H54 (cell line): Measurements from ENCODE around the gene THPO.
"Not testable (repeated sequence)": the region's sequence is repeated elsewhere in the genome, so short reads cannot be mapped to it uniquely, and the experiment has no call there.

ENCODE experiments used
- DNase-seq: peaks from one replicate; pipeline ENCODE4 v3.0.0; 2011; ENCODE audit warnings: low spot score, mixed read lengths; ENCODE audit not compliant: insufficient read length
- FAIRE-seq: peaks from 3 replicates; lab custom pipeline; 2011; peaks lifted over from hg19 to GRCh38; lab: Jason Lieb, UNC
- POLR2A ChIP-seq: IDR thresholded peaks from 2 replicates; pipeline ENCODE4 v1.6.1; 2011; ENCODE audit warnings: low read depth, mild to moderate bottlenecking, low read length

THPO gene

GRCh38 chr3:184344579-184345316 lies 33.3 kb downstream of the THPO start:
- TF ChIP-seq POLR2A: no peak
- no peak for DNase-seq
- no peak for FAIRE-seq

GRCh38 chr3:184343200-184343876 lies 34.7 kb downstream of the THPO start:
- DNase-seq (no peak), FAIRE-seq (no peak)
- TF ChIP-seq POLR2A: no peak

GRCh38 chr3:184341925-184342324 lies 36.1 kb downstream of the THPO start:
- DNase-seq (no peak), FAIRE-seq (no peak)
- TF ChIP-seq POLR2A: no peak

GRCh38 chr3:184339451-184340135 lies 38.4 kb downstream of the THPO start:
- FAIRE-seq, DNase-seq: not testable (repeated sequence)

- no peak for DNase-seq
- no peak for FAIRE-seq
- no peak for TF ChIP-seq POLR2A
Measured at GRCh38 chr3:184339001-184339400, 39.0 kb downstream of the THPO start.

GRCh38 chr3:184338511-184338945 lies 39.5 kb downstream of the THPO start:
- DNase-seq: no peak

GRCh38 chr3:184337981-184338380 lies 40.0 kb downstream of the THPO start:
- TF ChIP-seq POLR2A: no peak
- FAIRE-seq (no peak), DNase-seq (no peak)

More at GRCh38 chr3:184338511-184338945, 39.5 kb downstream of the THPO start:
- TF ChIP-seq POLR2A: no peak
- no peak for FAIRE-seq

GRCh38 chr3:184337399-184337714 lies 40.6 kb downstream of the THPO start, which contains the start of gene FAM131A:
Gene FAM131A (plus strand): TSS chr3:184337600. CDS start chr3:184337631, 31 bp downstream.
- DNase-seq (no peak), FAIRE-seq (no peak)
- no peak for TF ChIP-seq POLR2A

- FAIRE-seq (no peak), DNase-seq (no peak)
- no peak for TF ChIP-seq POLR2A
Measured at GRCh38 chr3:184336547-184337398, 41.2 kb downstream of the THPO start.

GRCh38 chr3:184335661-184336546 lies 42.1 kb downstream of the THPO start:
- peak; percentile 80 for DNase-seq
- no peak for FAIRE-seq
- peak; percentile 37; the same call in 1 of the 2 replicates for TF ChIP-seq POLR2A

GRCh38 chr3:184335291-184335660 lies 42.7 kb downstream of the THPO start:
- DNase-seq (no peak), FAIRE-seq (no peak)
- no peak for TF ChIP-seq POLR2A

GRCh38 chr3:184334470-184335158 lies 43.4 kb downstream of the THPO start:
- no peak for TF ChIP-seq POLR2A
- peak; percentile 62 for FAIRE-seq
- DNase-seq: peak; percentile 84
